NCI-H2081 (cell line): ENCODE results near the gene ADAM10.

Experiments
- DNase-seq, 2 experiments: peaks; one replicate each; lab custom pipeline; 2025; lab: John Stamatoyannopoulos, UW

ADAM10 gene

DNA sequence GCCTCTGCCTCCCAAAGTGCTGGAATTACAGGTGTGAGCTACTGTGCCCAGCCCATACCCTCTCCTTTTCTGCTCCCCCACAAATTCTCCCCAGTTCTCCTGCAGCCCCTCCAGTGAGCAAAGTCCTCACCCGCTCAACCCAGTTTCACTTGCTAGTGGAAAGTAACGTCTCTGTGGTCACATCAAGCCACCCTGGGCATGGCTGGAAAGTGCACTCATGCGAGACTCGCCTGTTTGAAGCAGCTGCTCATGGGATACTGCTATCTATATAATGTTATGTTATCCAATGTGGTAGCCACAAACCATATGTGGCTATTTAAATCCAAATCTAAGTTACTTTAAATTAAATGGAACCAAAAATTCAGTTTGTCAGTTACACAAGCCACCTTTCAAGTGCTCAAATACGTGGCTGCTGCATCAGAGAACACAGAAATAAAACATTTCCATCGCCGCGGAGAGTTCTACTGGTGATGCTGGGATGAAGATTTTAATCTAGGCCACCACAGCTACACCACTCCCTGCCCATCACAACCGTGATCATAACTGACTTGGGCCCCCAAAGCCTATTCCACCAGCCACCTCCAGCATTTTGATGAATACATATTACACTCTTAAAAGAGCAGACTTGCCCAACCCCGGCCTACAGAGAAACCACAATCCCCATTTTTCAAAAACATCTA lies 198.3 kb downstream of the ADAM10 start:
- no peak for DNase-seq

DNA sequence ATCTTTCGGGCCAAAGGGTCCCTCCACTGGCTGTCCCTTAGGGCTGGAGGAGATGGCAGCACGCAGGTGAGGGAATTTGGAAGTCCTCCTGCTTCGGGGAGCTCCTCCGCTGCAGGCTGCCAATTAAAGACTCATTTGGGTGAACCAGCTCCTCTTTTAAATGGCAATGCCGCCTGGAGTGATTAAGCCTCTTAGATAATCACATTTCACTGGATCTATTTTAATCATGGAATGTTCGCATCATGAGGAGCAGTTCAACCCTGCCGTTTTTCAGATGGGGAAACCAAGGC lies 199.8 kb downstream of the ADAM10 start:
- no peak for DNase-seq

DNA sequence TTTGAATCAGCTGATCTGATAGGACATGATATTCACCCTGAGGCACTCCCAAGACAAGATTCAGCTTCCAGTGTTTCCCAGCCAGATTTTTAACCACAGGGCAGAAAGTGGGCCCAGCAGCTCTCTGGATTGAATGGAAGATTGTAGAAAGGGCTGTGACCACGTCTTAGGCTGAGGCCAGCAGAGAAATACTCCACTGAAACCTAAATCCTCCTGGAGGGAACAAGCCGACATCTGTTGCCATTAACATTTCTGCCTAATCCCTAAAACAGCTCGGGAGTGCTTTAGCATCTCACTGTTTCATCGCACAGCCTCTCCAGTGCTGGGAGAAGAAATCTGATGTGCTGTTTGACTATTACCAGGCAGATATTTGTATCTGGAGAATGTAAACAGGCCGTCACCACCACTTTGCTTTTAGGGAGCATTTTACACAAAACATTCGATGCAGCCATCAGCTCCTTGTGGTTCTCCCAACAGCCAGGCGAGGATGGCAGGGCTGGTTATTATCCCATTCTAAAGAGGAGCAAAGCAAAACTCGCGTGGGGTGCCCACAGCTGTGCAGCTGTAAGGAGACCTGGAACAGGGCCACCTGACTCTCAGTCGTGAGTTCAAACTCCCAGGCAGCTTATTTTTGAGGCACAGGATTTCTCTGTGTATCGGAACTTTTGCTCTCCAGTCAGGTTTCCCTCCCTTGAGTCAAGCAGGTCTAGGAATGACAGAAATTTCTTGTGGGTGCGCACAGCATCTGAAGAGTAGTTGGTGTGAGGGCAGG lies 200.3 kb downstream of the ADAM10 start:
- DNase-seq: no peak

DNA sequence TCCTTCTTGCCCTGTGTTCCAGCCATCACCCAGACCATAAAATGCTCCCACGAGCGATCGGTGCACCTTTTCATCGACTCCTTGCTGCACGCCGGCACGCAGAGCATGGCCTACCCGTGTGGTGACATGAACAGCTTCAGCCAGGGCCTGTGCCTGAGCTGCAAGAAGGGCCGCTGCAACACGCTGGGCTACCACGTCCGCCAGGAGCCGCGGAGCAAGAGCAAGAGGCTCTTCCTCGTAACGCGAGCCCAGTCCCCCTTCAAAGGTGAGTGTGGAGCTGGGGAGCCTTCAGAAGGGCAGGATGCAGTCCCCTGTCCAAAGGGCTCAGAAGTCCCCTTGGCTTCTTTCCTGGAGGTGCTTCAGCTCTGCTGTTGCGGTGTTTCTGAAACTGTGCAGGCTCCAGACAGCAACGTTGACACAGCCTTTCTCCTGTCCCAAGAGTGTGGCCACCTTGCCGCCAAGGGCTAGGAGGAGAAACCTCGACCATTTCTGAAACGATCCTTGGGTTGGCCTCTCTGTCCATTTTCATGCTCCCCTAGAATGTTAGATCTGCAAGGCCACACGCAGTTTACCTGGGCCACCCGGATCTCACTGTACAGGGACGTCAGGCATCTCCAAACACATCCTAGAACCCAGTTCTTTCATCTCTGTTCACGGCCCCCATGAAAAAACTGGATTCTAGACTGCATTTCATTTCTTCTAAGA lies 201.0 kb downstream of the ADAM10 start:
- no peak for DNase-seq

DNA sequence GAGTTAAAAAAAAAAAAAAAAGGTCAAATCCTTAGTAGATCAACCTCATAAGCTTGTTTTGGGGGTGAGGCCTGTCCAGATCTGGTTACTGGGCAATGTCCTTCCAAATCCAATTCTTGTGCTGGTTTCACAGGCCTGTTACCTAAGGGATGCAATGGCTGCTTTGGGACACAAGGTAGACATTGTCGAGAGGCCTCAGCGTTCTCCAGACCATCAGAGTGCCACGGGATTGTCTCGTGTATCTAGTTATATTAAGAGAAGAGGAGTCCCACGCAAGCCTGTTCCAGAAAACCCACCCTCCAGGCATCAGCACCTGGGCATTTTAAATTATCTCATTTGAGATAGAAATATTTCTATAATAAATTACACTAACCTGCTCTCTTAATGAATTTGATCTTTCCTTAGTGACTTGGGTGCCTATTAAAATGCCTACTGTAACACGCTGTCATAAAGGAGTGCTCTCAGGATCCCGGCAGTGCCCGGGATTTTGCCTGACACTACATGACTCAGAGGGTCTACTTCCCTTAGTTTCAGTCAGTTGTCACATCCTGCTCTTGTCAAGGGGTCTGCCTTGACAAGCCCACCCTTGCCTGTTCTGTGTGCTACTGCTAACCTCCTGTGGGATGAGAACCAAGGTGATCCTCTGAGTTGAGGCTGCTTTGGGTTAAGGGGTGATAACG lies 201.7 kb downstream of the ADAM10 start:
- DNase-seq: no peak

DNA sequence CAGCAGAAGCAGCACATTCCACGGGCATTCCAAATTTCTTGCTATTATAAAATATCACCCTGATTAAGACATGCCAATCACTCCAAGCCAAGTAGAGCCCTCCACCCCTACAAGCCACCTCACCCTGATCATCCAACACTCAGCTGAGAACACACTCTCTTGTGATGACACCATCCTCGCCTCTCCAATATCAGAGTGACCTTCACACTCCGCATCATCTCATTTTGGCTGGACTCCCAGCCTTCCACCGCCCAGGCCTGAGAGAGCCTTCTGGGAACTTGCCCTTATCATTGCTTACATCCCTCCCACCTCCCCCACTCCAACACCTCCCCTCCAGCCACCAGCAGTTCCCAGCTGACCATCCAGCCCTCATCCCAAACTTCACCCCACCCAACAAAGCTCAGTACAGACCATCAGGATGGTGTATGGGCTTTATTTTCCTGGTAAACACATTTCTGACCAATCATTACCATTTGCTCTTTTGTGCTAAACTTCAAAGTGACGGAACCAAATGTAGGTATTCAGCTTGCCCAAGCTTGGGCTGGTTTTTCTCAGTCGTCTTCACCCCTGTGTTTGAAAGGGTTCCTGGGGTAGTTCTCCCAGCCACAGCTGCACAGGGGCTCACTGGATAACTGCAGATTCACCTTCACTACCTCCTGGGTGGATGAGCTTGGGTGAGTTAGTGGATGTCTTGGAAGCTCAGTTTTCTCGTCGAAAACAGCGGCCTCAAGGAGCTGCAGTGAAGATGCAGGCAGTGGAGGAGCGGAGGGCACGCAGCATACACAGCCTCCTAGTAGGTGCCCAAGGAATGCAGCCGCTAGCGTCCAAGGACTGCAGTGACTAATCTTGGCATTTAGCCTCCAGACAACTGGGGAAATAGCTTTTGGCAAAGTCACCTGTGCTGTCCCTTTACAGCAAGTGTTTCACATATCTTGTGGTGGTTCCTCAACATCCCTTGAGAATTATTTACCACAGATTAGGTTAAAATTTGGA lies 202.6 kb downstream of the ADAM10 start:
- no peak for DNase-seq

DNA sequence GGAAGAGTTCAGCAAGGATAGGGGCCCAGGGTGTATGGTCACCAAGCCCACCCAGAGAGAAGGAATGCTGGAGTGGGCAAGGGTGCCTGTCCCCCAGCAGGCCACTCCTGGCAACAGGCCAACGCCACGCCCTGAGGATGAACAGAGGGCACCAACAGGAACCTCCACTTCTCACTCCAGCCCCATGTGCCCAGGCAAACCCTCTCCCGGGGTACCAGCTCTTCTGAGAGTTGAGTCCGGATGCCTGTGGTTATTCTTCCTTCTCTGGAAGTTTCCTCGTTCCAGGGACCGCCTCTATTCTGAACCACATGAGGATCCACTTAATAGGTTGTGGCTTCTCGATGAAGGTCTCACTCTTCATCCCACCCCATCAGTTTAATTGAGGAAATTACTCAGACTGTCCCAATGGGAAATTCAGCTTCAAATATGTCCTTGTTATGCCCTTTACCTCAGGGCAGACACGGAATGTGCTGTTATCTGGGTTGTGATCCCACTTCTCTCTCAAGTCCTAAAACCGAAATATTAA lies 203.4 kb downstream of the ADAM10 start:
- no peak for DNase-seq

DNA sequence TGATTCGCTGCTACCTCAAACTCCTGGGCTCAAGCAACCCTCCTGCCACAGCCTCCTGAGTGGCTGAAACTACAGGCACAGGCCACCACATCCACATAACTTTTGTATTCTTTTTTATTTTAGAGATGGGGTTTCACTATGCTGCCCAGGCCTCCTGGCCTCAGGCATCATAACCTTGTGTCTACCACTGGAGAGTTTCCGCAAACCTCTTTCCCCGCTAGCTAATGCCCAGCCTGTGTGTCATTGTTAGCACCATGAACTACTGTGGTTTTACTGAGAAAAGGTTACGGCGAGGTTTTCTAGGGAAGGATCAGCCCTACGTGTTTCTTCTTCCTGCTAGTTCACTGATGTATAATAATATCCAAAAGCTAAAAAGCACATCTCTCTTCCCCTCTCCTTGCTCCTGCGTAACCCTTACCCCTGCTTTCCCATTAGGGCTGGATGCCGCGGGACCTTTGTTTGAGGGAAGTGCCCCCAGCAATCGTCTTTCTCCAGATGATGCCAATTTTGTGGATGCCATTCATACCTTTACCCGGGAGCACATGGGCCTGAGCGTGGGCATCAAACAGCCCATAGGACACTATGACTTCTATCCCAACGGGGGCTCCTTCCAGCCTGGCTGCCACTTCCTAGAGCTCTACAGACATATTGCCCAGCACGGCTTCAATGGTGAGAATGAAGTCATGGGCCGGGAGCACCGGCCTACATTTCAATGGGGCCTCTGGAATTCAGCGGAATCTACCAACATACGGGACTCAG lies 204.0 kb downstream of the ADAM10 start:
- DNase-seq: no peak

DNA sequence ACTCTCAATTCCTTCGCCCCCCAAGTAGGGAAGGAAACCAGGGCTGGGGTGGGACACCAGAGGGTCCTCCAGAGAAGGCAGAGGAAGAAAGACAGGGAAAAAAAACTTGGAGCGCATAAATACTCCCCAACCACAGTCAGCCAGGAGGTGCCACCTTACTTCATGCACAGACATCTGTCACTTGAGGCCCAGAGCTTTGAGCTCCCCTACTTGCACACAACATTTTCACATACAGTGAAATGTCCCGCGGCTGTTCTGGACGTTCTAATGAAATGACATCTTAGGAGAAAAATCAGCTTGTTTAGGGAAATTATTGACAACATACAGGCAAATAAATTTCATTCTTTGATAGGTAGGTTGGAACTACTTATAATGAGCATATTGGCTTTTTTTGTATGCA lies 204.8 kb downstream of the ADAM10 start:
- DNase-seq: no peak

DNA sequence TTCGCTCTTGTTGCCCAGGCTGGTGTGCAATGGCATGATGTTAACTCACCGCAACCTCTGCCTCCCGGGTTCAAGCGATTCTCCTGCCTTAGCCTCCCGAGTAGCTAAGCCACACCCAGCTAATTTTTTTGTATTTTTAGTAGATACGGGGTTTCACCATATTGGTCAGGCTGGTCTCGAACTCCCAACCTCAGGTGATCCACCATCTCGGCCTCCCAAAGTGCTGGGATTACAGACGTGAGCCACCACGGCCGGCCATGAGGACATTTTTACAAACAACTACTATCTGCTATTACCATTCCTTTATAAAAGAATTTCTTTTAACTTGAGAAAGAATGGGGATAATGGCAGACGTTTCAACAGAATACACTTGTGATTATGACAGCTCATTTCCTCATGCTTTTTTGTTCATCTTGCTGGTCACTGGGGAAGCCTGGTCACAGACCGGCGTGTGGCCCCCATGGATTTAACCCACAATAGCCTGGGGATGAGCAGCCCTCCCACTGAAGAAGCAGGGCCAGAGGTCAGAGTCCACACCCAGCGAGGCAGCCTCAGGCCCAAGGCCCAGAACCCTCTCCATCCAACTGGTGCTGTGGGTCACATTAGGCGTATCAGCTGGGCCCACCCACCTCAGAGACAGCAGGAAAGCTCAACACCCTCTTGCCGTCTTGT lies 205.7 kb downstream of the ADAM10 start:
- DNase-seq: no peak

DNA sequence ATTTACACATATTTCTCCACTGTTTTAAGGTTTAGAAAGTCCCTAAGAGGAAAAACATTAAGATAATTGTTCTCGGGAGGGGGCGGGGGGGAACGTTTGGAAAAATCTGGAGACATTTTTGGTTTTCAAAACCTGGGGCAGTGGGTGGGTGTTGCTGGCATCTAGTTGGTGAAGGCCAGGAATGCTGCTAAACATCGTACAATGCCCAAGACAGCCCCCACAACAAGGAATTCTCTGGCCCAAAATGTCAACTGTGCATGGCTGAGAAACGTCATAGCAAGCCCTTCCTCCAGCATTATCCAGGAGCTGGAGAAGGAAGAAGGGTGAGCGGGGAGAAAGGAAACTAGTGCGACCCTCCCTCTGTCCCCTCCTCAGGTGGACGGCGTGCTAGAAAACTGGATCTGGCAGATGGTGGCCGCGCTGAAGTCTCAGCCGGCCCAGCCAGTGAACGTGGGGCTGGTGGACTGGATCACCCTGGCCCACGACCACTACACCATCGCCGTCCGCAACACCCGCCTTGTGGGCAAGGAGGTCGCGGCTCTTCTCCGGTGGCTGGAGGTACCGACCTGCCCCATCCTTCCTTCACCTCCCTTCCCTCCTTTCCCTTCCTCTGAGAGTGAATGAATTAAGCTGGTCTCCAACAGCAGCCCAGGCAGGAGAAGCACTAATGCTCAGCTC lies 208.0 kb downstream of the ADAM10 start:
- DNase-seq: no peak

DNA sequence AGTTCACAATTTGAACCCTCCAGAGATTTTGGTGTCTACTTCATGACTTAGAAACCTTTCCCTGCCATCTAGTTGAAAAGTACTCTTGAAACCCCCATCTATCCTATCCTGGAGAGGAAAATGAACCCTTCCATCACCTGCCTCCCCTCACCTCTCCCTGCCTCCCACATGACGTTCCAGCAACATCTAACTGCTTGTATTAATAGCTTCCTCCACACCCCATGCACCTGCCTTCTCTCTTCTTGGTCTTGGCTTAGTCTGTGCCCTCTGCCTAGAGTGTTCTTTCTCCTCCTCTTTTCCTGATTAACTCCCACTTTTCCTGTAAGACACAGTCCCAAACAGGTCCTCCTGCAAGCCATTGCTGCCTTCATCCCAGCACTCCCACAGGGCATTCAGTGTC lies 210.0 kb downstream of the ADAM10 start:
- DNase-seq: no peak

DNA sequence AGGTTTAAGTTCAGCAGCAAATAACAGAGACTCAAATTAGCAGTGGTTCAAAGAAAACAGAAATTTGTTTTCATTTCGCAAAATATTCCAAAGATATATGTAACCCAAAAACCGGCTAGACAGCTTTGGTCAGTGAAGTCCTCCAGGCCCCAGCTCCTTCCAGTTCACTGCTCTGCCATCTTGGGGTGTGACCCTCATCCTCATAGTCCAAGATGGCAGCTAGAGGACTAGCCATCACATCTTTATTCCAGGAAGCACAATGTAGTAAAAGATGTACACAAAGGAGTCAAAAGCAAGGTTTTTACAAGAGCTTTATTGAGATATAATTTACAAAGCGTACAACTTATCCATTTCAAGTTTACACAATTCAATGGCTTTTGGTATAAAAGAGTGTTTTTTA lies 210.6 kb downstream of the ADAM10 start:
- DNase-seq: no peak
